ENCODE data around the gene C1orf105.
"Not testable (repeated sequence)": the region's sequence is repeated elsewhere in the genome, so short reads cannot be mapped to it uniquely, and the experiment has no call there.

Gene C1orf105

GRCh38 chr1:172430128-172430454 is 9.6 kb downstream of the C1orf105 start:
- no peak for DNase-seq

- DNase-seq, result no peak
These were observed 10.7 kb downstream of the C1orf105 start for GRCh38 chr1:172431204-172431603.

GRCh38 chr1:172431721-172432192 is 11.3 kb downstream of the C1orf105 start:
- no peak for DNase-seq

- not testable (repeated sequence) for DNase-seq
These were observed 16.7 kb downstream of the C1orf105 start for GRCh38 chr1:172437183-172437582.

GRCh38 chr1:172442404-172442803 is 21.9 kb downstream of the C1orf105 start:
- DNase-seq, result no peak

- DNase-seq, result no peak
These were observed 22.5 kb downstream of the C1orf105 start for GRCh38 chr1:172442843-172443565.

GRCh38 chr1:172443666-172444453 is 23.4 kb downstream of the C1orf105 start, which contains the start of gene PIGC:
TSS of gene PIGC (minus strand) at chr1:172444069. CDS start at chr1:172442622, 1,447 bp downstream.
- peak; percentile 92 for DNase-seq

- no peak for DNase-seq
These were observed 26.1 kb downstream of the C1orf105 start for GRCh38 chr1:172446547-172446946.

GRCh38 chr1:172447641-172448040 is 27.2 kb downstream of the C1orf105 start:
- DNase-seq, result no peak

GRCh38 chr1:172448995-172449584 is 28.6 kb downstream of the C1orf105 start:
- DNase-seq, result no peak

- peak; percentile 42 for DNase-seq
These were observed 29.4 kb downstream of the C1orf105 start for GRCh38 chr1:172449585-172450523.

GRCh38 chr1:172450524-172450885 is 30.0 kb downstream of the C1orf105 start:
- DNase-seq, result peak; percentile 11

GRCh38 chr1:172451002-172451443 is 30.5 kb downstream of the C1orf105 start:
- peak; percentile 17 for DNase-seq

- DNase-seq, result no peak
These were observed 32.2 kb downstream of the C1orf105 start for GRCh38 chr1:172452536-172453152.

GRCh38 chr1:172453153-172453545 is 32.7 kb downstream of the C1orf105 start:
- DNase-seq, result no peak

GRCh38 chr1:172453607-172454006 is 33.1 kb downstream of the C1orf105 start:
- DNase-seq, result no peak

- DNase-seq, result no peak
These were observed 35.0 kb downstream of the C1orf105 start for GRCh38 chr1:172455451-172455850.

- no peak for DNase-seq
These were observed 35.9 kb downstream of the C1orf105 start for GRCh38 chr1:172456344-172456769.

- no peak for DNase-seq
These were observed 37.1 kb downstream of the C1orf105 start for GRCh38 chr1:172457479-172458130.

GRCh38 chr1:172460177-172460576 is 39.7 kb downstream of the C1orf105 start:
- no peak for DNase-seq

- DNase-seq, result no peak
These were observed 40.4 kb downstream of the C1orf105 start for GRCh38 chr1:172460887-172461315.
